Activated T-cell treated with anti-CD3 and anti-CD28 coated beads for 4 hours (primary cell): ENCODE measurements around the gene EEF1A2.

Source experiments
- DNase-seq: peaks from one replicate; pipeline ENCODE4 v3.0.0-alpha.2; 2020

Gene EEF1A2

GRCh38 chr20:63498960-63499337, at the start of gene EEF1A2:
Gene EEF1A2 (minus strand): TSS chr20:63499083. CDS start chr20:63497763, 1,320 bp downstream.
- DNase-seq = peak; percentile 19

- no peak for DNase-seq
These were observed 49.7 kb upstream of the EEF1A2 start for GRCh38 chr20:63548542-63548941.

- DNase-seq = no peak
These were observed 49.0 kb upstream of the EEF1A2 start, which contains the start of gene SRMS for GRCh38 chr20:63547725-63548480. Gene SRMS (minus strand): TSS chr20:63547749. CDS start chr20:63547463, 286 bp downstream.

GRCh38 chr20:63546956-63547724, 48.3 kb upstream of the EEF1A2 start:
- no peak for DNase-seq

GRCh38 chr20:63546256-63546955, 47.5 kb upstream of the EEF1A2 start:
- no peak for DNase-seq

GRCh38 chr20:63545814-63546213, 46.9 kb upstream of the EEF1A2 start:
- no peak for DNase-seq

- DNase-seq = no peak
These were observed 46.2 kb upstream of the EEF1A2 start for GRCh38 chr20:63544958-63545516.

GRCh38 chr20:63544241-63544957, 45.5 kb upstream of the EEF1A2 start:
- no peak for DNase-seq

- DNase-seq = no peak
These were observed 44.9 kb upstream of the EEF1A2 start for GRCh38 chr20:63543733-63544132.

- DNase-seq = no peak
These were observed 44.2 kb upstream of the EEF1A2 start for GRCh38 chr20:63543131-63543530.

- no peak for DNase-seq
These were observed 43.8 kb upstream of the EEF1A2 start for GRCh38 chr20:63542696-63543095.

- no peak for DNase-seq
These were observed 43.2 kb upstream of the EEF1A2 start for GRCh38 chr20:63542031-63542559.

GRCh38 chr20:63541371-63541770, 42.5 kb upstream of the EEF1A2 start:
- DNase-seq = no peak

- DNase-seq = no peak
These were observed 41.7 kb upstream of the EEF1A2 start for GRCh38 chr20:63540417-63541186.

- DNase-seq = no peak
These were observed 40.8 kb upstream of the EEF1A2 start for GRCh38 chr20:63539441-63540370.

GRCh38 chr20:63539092-63539430, 40.2 kb upstream of the EEF1A2 start:
- no peak for DNase-seq

- no peak for DNase-seq
These were observed 39.6 kb upstream of the EEF1A2 start for GRCh38 chr20:63538204-63539091.

GRCh38 chr20:63537525-63538203, 38.8 kb upstream of the EEF1A2 start:
- DNase-seq = peak; percentile 89
